Suprapubic skin (tissue), 4 donors: ENCODE measurements around the gene TTC28. TPM values are rescaled to one million over a fixed set of nuclear protein-coding genes. Genes with fewer than 3 reads are reported as not detected.

Experiments
- DNase-seq, 2 donors: peaks; one replicate each; pipeline ENCODE4 v3.0.0-alpha.2; 2019; ENCODE audit warnings: low spot score in 2 of 2
- H3K27ac ChIP-seq: fragments of 200-600 bp; sonication (generic); one replicate; pipeline ENCODE4 v1.5.1; 2019
- H3K27me3 ChIP-seq: fragments of 200-600 bp; sonication (generic); one replicate; pipeline ENCODE4 v1.5.1; 2019
- H3K36me3 ChIP-seq: fragments of 200-600 bp; sonication (generic); one replicate; pipeline ENCODE4 v1.5.1; 2019
- H3K4me1 ChIP-seq: fragments of 200-600 bp; sonication (generic); one replicate; pipeline ENCODE4 v1.5.1; 2019
- H3K4me3 ChIP-seq: fragments of 200-600 bp; sonication (generic); one replicate; pipeline ENCODE4 v1.5.1; 2019; ENCODE audit warnings: mild to moderate bottlenecking
- H3K9me3 ChIP-seq: fragments of 200-600 bp; sonication (generic); one replicate; pipeline ENCODE4 v1.5.1; 2019
- EP300 ChIP-seq: sonication (generic); formaldehyde crosslinking; IDR thresholded peaks from one replicate; pipeline ENCODE4 v1.6.1; 2017; ENCODE audit warnings: antibody characterized with exemption
- POLR2A ChIP-seq, 2 donors: fragments of 450-650 bp; IDR thresholded peaks; one replicate each; pipeline ENCODE4 v1.6.1; 2017; ENCODE audit warnings: antibody characterized with exemption in 2 of 2, mild to moderate bottlenecking in 2 of 2, moderate library complexity in 2 of 2
- POLR2AphosphoS5 ChIP-seq, 3 donors: sonication (generic); formaldehyde crosslinking; IDR thresholded peaks; one replicate each; pipeline ENCODE4 v1.6.1; 2017; ENCODE audit warnings: antibody characterized with exemption in 3 of 3
- WGBS: methylation state at CpG from one replicate; pipeline ENCODE4 v1.1.5; 2018; 5-methylcytosine and 5-hydroxymethylcytosine counted together
- total RNA-seq, 4 donors: library from RNA; depleted of rRNA; stranded (reverse); fragments of >200 nt; gene quantifications; one replicate each; pipeline ENCODE4 v1.1.0, GENCODE V29; 2016
- TF ChIP-seq, protein P1 (sequence below), 2 donors: fragments of 200-600 bp in 1 of 2; fragments of 450-650 bp in 1 of 2; sonication (generic) in 1 of 2; IDR thresholded peaks; one replicate each; pipeline ENCODE4 v1.5.1; 2016 to 2019; ENCODE audit warnings: antibody characterized with exemption in 2 of 2, mild to moderate bottlenecking in 1 of 2, moderate library complexity in 1 of 2

TTC28 gene
- total RNA-seq, 4 donors from 2014 or later, result 8.1 to 23.1 (median 11.7) TPM

DNA sequence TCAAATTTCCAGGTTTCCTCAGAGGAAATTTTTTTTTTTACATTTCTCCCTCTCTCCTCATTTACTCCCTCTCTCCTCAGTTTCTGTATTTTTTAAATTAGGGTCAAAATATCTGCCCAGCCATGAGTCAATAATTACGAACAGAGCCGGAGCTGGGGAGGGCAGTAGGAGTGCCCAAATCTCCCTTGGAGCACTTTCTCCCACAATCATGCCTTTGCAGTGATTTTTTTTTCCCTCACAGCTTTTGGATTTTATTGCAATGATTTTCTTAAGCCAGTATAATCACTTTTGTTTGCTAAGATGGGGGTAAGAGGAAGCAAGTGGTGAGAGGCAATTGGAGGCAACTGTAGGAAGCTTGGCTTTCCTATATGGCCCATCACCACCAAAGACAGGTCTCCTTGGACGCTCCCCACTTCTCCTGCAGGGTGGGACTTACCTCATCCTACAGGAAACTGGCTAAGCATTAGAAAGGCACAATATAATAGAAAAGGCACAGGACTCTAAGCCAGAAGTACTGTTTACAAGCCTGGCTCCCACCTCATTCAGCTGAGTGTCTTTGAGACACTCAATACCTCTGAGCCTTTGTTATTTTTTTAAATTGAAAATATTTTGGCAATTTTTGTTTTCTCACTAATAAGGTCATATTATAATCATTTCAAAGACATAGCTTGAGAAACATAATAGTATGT, 568.0 kb downstream of the TTC28 start:
- Histone ChIP-seq H3K27ac (no peak overlapping the region), H3K9me3 (no peaks in the 10 kb centered on the region)
- DNase-seq, result no peak

DNA sequence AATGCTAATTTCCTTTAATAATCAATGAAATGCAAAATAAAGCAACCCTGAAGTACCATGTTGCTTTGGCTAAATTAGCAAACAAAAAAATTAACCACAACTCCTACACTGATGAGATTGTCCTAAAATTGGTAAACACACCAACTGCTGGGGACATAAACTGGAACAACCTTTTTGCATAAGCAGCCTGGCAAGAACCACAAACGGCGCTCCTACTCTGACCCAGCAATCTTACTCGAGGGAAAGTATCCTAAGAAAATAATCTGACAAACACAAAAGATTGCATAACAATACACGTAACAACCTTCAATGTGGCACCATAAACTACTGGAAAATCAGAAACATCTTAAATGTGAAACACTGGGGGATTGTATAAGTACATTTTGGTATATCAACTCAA, 570.8 kb downstream of the TTC28 start:
- peaks cover 8% of the 10 kb centered on the region for H3K36me3 ChIP-seq
- WGBS, result 83% methylated on average over 4 of the region's 4 CpGs
- H3K27me3 ChIP-seq, result no peaks in the 10 kb centered on the region
- H3K4me3 ChIP-seq, result no peak overlapping the region
- no peak overlapping the region for H3K27ac ChIP-seq
- H3K9me3 ChIP-seq, result no peaks in the 10 kb centered on the region
- TF ChIP-seq POLR2AphosphoS5 (IDR thresholded peaks at IDR 0.05) (no peak), POLR2A (IDR thresholded peaks at IDR 0.05) (no peak), EP300 (no peak)
- TF ChIP-seq, protein P1, sequence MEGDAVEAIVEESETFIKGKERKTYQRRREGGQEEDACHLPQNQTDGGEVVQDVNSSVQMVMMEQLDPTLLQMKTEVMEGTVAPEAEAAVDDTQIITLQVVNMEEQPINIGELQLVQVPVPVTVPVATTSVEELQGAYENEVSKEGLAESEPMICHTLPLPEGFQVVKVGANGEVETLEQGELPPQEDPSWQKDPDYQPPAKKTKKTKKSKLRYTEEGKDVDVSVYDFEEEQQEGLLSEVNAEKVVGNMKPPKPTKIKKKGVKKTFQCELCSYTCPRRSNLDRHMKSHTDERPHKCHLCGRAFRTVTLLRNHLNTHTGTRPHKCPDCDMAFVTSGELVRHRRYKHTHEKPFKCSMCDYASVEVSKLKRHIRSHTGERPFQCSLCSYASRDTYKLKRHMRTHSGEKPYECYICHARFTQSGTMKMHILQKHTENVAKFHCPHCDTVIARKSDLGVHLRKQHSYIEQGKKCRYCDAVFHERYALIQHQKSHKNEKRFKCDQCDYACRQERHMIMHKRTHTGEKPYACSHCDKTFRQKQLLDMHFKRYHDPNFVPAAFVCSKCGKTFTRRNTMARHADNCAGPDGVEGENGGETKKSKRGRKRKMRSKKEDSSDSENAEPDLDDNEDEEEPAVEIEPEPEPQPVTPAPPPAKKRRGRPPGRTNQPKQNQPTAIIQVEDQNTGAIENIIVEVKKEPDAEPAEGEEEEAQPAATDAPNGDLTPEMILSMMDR (IDR thresholded peaks at IDR 0.05), result no peak
- H3K4me1 ChIP-seq, result peaks cover 10% of the 10 kb centered on the region
- no peak for DNase-seq

More for the DNA sequence above, 568.0 kb downstream of the TTC28 start:
- no peaks in the 10 kb centered on the region for H3K27me3 ChIP-seq
- no peak overlapping the region for H3K4me3 ChIP-seq
- TF ChIP-seq, protein P1 (IDR thresholded peaks at IDR 0.05), result no peak
- no peak for TF ChIP-seq POLR2AphosphoS5 (IDR thresholded peaks at IDR 0.05)
- no peak for TF ChIP-seq EP300
- TF ChIP-seq POLR2A (IDR thresholded peaks at IDR 0.05), result no peak
- 75% methylated on average over 3 of the region's 3 CpGs for WGBS
- H3K36me3 ChIP-seq, result no peaks in the 10 kb centered on the region
- H3K4me1 ChIP-seq, result peaks cover 10% of the 10 kb centered on the region

DNA sequence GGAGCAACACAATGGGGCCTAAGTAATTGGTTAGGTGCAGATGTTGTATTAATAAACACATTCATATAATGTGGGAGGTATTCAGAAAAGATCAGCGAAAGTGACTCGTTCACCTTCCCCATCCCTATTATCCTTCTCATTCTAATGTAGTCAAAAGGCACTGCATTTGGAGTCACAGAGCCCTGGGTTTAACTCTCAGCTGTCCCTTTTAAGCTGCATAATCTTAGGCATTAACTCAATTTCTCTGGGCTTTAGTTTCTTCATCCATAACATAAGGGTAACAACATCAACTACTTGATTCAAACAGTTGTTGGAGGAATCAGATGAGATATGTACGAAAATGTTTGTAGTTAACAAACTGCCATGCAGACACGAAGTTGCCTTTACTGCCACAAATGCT, 573.0 kb downstream of the TTC28 start:
- TF ChIP-seq POLR2AphosphoS5 (IDR thresholded peaks at IDR 0.05) (no peak), EP300 (no peak), POLR2A (IDR thresholded peaks at IDR 0.05) (no peak)
- TF ChIP-seq, protein P1 (IDR thresholded peaks at IDR 0.05), result no peak
- Histone ChIP-seq H3K9me3 (no peaks in the 10 kb centered on the region), H3K4me3 (no peak overlapping the region), H3K36me3 (peaks cover 8% of the 10 kb centered on the region), H3K27me3 (no peaks in the 10 kb centered on the region), H3K4me1 (peaks cover 4% of the 10 kb centered on the region), H3K27ac (no peak overlapping the region)
- WGBS, result 88% methylated on average over 4 of the region's 4 CpGs
- DNase-seq, result no peak

DNA sequence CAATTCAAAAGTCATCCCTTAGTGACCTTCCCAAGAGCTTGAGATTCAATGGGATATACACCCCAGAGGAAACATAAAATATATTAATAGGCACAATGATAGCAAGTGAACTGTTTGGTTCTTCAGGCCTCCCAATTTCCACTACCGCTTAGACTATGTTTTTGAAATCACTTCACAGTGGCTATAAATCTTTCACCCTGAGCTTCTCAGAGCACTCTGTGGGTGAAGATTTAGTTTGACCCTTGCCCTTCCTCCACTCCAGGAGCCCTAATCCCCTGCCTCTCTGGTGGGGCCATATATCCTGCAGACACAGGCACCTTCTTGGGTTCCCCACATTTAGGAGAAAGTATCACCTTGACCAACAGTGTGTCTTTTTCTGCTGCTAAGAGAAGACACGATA, 573.7 kb downstream of the TTC28 start:
- Histone ChIP-seq H3K27me3 (no peaks in the 10 kb centered on the region), H3K36me3 (peaks cover 8% of the 10 kb centered on the region), H3K27ac (no peak overlapping the region), H3K4me3 (no peak overlapping the region), H3K9me3 (no peaks in the 10 kb centered on the region), H3K4me1 (peaks cover 4% of the 10 kb centered on the region)
- WGBS, result 89% methylated on average over 2 of the region's 2 CpGs
- DNase-seq, result no peak
- TF ChIP-seq, protein P1 (IDR thresholded peaks at IDR 0.05), result no peak
- TF ChIP-seq EP300, result no peak

DNA sequence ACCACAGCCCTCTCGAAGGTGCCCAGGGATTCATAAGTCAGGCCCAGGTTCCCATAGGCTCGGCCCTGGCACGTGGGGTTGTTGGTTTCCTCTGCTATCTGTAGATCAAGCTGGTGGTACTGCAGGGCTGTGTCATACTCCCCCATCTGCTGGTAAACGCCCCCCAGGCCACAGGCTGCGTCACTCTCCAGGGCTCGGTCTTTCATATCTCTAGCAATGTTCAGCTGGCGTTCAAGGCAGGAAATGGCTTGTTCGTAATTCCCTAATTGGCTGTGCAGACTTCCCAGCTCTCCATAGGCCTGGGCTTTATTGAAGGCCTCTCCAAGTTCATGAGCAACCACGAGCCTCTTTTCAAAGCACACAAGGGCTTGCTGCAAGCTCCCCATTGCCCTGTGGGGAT, 574.2 kb downstream of the TTC28 start:
- DNase-seq, result no peak
- TF ChIP-seq, protein P1 (IDR thresholded peaks at IDR 0.05), result no peak
- no peak for TF ChIP-seq POLR2A (IDR thresholded peaks at IDR 0.05)
- no peak for TF ChIP-seq POLR2AphosphoS5 (IDR thresholded peaks at IDR 0.05)
- no peak for TF ChIP-seq EP300
- Histone ChIP-seq H3K4me3 (no peak overlapping the region), H3K9me3 (no peaks in the 10 kb centered on the region), H3K36me3 (peaks cover 8% of the 10 kb centered on the region), H3K27me3 (no peaks in the 10 kb centered on the region), H3K4me1 (peaks cover 4% of the 10 kb centered on the region), H3K27ac (no peak overlapping the region)
- 81% methylated on average over 9 of the region's 9 CpGs for WGBS
